Body of pancreas (tissue), 4 donors: ENCODE results near the gene CHAC2. TPM values are rescaled to one million over a fixed set of nuclear protein-coding genes. Genes with fewer than 3 reads are reported as not detected.

Experiments
- ATAC-seq: fragments of 150-250 bp; one replicate; pipeline ENCODE4 v1.9.1; 2016
- DNase-seq, 4 donors: peaks; one replicate each; pipeline ENCODE4 v3.0.0-alpha.2; 2019
- H3K27ac ChIP-seq, 4 donors: fragments of 200-600 bp; sonication (generic); 1 replicate in 3 of 4; 2 replicates in 1 of 4; pipeline versions ENCODE4 v1.5.1 to v1.6.1; 2016 to 2019; ENCODE audit warnings: mild to moderate bottlenecking in 1 of 4, mixed read lengths in 1 of 4, moderate library complexity in 1 of 4
- H3K27me3 ChIP-seq, 2 donors: fragments of 200-600 bp; sonication (generic); one replicate each; pipeline ENCODE4 v1.6.0; 2016; ENCODE audit warnings: mild to moderate bottlenecking in 1 of 2
- H3K36me3 ChIP-seq, 2 donors: fragments of 200-600 bp; sonication (generic); replicated peaks in 1 of 2; 2 replicates each; pipeline ENCODE4 v1.5.1; 2016; ENCODE audit warnings: low read depth in 2 of 2; ENCODE audit not compliant: insufficient read depth in 1 of 2
- H3K4me1 ChIP-seq: fragments of 200-600 bp; sonication (generic); one replicate; pipeline ENCODE4 v1.6.0; 2016
- H3K4me3 ChIP-seq, 2 donors: fragments of 200-600 bp; sonication (generic); 1 replicate in 1 of 2; 2 replicates in 1 of 2; pipeline ENCODE4 v1.5.1; 2016 to 2019
- H3K9me3 ChIP-seq, 3 donors: fragments of 200-600 bp; sonication (generic); 1 replicate in 2 of 3; 2 replicates in 1 of 3; pipeline ENCODE4 v1.5.1; 2016
- POLR2A ChIP-seq, 3 donors: fragments of 450-650 bp; IDR thresholded peaks; one replicate each; pipeline ENCODE4 v1.6.1; 2016; ENCODE audit warnings: antibody characterized with exemption in 3 of 3, mild to moderate bottlenecking in 2 of 3
- WGBS, 2 donors: methylation state at CpG; one replicate each; pipeline ENCODE4 v1.1.5; 2017; 5-methylcytosine and 5-hydroxymethylcytosine counted together
- intact Hi-C: fragments of 100-400 bp; cut with DNase I; formaldehyde crosslinking; loops from one replicate; pipeline ENCODE4 v1.15.1; 2023
- total RNA-seq, 2 donors: library from RNA; depleted of rRNA; stranded (reverse); fragments of >200 nt; gene quantifications; one replicate each; pipeline ENCODE4 v1.1.0, GENCODE V29; 2016
- TF ChIP-seq, protein P1 (sequence below), 7 experiments: fragments of 450-650 bp in 4 of 7; fragments of 200-600 bp in 3 of 7; sonication (generic) in 3 of 7; IDR thresholded peaks; one replicate each; pipeline ENCODE4 v1.5.1; 2016 to 2019; ENCODE audit warnings: antibody characterized with exemption in 7 of 7

The CHAC2 gene
- total RNA-seq, 2 donors from 2014 or later = 2.1 to 5.9 TPM

DNA sequence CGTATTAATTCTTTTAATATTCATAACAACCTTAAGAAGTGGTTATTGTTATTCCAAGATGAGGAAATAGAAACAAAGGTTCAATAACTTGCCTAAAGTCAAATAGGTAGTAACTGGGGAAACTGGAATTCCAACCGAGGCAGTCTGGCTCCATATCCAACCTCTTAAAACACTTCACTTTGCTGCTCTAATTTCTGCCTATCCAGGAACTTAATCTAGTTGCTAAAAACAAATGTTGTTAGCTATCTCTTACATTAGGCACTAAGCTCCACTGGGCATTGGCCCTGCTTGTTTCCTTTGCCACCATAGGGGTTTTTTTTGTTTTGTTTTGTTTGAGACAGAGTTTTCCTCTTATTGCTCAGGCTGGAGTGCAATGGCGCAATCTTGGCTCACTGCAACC lies 44.0 kb downstream of the CHAC2 start:
- Histone ChIP-seq H3K27ac (no peak overlapping the region), H3K4me1 (no peaks in the 10 kb centered on the region), H3K36me3 (peaks cover 8 to 50% of the 10 kb centered on the region in 2 donors), H3K4me3 (no peak overlapping the region), H3K27me3 (no peaks in the 10 kb centered on the region), H3K9me3 (no peaks in the 10 kb centered on the region)
- no peak for ATAC-seq
- WGBS, 2 donors = 91 to 94% methylated on average over 3 of the region's 3 CpGs
- intact Hi-C loops = no loop called here
- DNase-seq = no peak
- TF ChIP-seq, protein P1, sequence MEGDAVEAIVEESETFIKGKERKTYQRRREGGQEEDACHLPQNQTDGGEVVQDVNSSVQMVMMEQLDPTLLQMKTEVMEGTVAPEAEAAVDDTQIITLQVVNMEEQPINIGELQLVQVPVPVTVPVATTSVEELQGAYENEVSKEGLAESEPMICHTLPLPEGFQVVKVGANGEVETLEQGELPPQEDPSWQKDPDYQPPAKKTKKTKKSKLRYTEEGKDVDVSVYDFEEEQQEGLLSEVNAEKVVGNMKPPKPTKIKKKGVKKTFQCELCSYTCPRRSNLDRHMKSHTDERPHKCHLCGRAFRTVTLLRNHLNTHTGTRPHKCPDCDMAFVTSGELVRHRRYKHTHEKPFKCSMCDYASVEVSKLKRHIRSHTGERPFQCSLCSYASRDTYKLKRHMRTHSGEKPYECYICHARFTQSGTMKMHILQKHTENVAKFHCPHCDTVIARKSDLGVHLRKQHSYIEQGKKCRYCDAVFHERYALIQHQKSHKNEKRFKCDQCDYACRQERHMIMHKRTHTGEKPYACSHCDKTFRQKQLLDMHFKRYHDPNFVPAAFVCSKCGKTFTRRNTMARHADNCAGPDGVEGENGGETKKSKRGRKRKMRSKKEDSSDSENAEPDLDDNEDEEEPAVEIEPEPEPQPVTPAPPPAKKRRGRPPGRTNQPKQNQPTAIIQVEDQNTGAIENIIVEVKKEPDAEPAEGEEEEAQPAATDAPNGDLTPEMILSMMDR (IDR thresholded peaks at IDR 0.05) = no peak
- TF ChIP-seq POLR2A (IDR thresholded peaks at IDR 0.05) = no peak

DNA sequence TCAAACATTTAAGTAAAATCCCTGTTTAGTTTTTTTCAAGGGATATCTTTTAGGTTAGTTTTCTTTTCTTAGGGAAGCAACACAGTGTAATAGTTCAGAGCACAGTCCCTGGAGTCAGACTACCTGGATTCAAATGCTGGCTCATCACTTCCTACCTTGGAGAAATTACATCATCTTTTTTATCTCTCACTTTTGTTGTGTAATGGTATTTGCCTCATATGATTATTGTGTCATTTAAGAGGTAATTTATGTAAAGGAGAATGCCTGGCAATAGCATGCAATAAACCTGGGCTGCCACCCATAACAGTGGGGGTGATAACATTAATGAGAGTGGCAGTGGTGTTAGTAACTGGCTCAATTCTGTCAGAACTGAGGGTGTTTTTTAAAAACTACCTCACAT lies 45.5 kb downstream of the CHAC2 start:
- Histone ChIP-seq H3K9me3 (no peaks in the 10 kb centered on the region), H3K36me3 (peaks cover 8 to 45% of the 10 kb centered on the region in 2 donors), H3K4me3 (no peak overlapping the region), H3K27me3 (no peaks in the 10 kb centered on the region), H3K27ac (no peak overlapping the region), H3K4me1 (no peaks in the 10 kb centered on the region)
- intact Hi-C loops = no loop called here
- ATAC-seq = no peak
- TF ChIP-seq, protein P1 (IDR thresholded peaks at IDR 0.05) = no peak
- TF ChIP-seq POLR2A (IDR thresholded peaks at IDR 0.05) = no peak
- DNase-seq = no peak

DNA sequence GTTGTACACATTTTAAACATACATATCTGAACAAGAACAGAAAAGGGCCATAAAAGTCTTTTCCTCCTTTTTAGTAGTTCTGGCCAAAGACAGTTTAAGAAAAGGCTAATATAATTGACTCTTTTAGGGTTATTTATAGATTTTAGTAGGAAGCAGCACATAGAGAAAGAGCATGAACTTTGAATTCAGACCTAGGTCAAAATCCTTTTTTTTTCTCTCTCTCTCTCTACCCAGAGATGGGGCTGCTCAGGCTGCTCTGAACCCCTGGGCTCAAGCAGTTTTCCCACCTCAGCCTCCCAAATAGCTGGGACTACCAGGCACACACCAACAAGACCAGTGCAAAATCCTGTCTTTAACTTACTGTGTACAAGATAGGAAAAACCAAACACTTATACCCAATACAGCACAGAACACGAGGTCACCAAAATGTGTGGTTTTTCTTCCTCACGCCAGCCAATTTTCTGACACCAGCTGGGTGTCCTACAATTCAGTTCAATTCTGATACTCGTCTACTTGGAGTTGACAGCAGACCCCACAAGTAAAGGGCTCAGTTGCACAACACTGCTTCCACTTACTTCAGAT lies 51.3 kb downstream of the CHAC2 start:
- Histone ChIP-seq H3K4me3 (no peak overlapping the region), H3K4me1 (no peaks in the 10 kb centered on the region), H3K36me3 (peaks cover 0 to 7% of the 10 kb centered on the region in 2 donors), H3K9me3 (no peaks in the 10 kb centered on the region), H3K27ac (no peak overlapping the region), H3K27me3 (no peaks in the 10 kb centered on the region)
- TF ChIP-seq, protein P1 (IDR thresholded peaks at IDR 0.05) = no peak
- TF ChIP-seq POLR2A (IDR thresholded peaks at IDR 0.05) = no peak
- no peak for DNase-seq
- intact Hi-C loops = no loop called here
- WGBS, 2 donors = 93 to 96% methylated on average over 3 of the region's 3 CpGs
- no peak for ATAC-seq

DNA sequence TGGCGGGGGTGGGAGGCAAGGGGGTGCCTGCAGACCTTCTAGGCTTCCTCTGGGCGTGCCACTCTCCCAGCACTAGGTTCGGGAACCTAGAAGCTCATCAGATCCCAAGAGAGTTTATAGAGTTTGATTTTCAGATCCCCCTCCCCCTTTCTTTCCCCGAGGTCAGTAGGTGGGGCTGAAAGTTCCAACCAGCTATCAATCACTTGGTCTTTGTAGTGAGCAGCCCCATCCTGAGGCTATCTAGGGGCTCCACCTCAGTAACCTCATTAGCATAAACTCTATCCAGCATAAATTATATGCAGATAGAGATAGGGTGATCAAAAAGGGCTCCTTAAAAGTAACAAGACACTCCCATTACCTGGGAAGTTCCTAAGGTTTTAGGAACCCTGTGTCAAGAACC lies 52.0 kb downstream of the CHAC2 start:
- peaks cover 0 to 5% of the 10 kb centered on the region in 2 donors for H3K36me3 ChIP-seq
- DNase-seq (no peak), ATAC-seq (no peak)
- H3K27me3 ChIP-seq = no peaks in the 10 kb centered on the region
- no peak overlapping the region for H3K27ac ChIP-seq
- no peaks in the 10 kb centered on the region for H3K4me1 ChIP-seq
- TF ChIP-seq, protein P1 (IDR thresholded peaks at IDR 0.05) = no peak
- TF ChIP-seq POLR2A (IDR thresholded peaks at IDR 0.05) = no peak
- no peaks in the 10 kb centered on the region for H3K9me3 ChIP-seq
- H3K4me3 ChIP-seq = no peak overlapping the region
- 64 to 86% methylated on average over 2 to 4 of the region's 4 CpGs for WGBS, 2 donors
- intact Hi-C loops = no loop called here

DNA sequence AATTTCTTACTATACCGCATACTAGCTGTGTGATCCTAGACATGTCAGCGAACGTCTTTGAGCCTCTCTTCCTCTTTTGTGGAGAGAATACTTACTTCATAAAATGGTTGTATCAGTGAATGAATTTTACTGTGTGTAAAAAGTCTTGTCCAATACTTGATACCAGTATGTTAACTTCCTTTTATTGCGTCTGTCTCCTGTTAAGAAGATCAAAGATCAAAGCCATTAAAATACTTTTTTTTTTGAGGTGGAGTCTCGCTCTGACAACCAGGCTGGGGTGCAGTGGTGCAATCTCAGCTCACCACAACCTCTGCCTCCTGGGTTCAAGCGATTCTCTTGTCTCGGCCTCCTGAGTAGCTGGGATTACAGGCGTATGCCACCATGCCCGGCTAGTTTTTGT lies 52.4 kb downstream of the CHAC2 start:
- no peaks in the 10 kb centered on the region for H3K9me3 ChIP-seq
- ATAC-seq (no peak), DNase-seq (no peak)
- H3K27me3 ChIP-seq = no peaks in the 10 kb centered on the region
- intact Hi-C loops = no loop called here
- WGBS, 2 donors = 87 to 92% methylated on average over 9 of the region's 9 CpGs
- no peak for TF ChIP-seq POLR2A (IDR thresholded peaks at IDR 0.05)
- TF ChIP-seq, protein P1 (IDR thresholded peaks at IDR 0.05) = no peak
- H3K4me1 ChIP-seq = no peaks in the 10 kb centered on the region
- peaks cover 0 to 5% of the 10 kb centered on the region in 2 donors for H3K36me3 ChIP-seq
- H3K4me3 ChIP-seq = no peak overlapping the region
- H3K27ac ChIP-seq = no peak overlapping the region
